LoVo (cell line): ENCODE measurements around the gene CPB2.

Source experiments
- DNase-seq: peaks from one replicate; pipeline ENCODE4 v3.0.0-alpha.2; 2016; ENCODE audit warnings: low spot score

The CPB2 gene

DNA sequence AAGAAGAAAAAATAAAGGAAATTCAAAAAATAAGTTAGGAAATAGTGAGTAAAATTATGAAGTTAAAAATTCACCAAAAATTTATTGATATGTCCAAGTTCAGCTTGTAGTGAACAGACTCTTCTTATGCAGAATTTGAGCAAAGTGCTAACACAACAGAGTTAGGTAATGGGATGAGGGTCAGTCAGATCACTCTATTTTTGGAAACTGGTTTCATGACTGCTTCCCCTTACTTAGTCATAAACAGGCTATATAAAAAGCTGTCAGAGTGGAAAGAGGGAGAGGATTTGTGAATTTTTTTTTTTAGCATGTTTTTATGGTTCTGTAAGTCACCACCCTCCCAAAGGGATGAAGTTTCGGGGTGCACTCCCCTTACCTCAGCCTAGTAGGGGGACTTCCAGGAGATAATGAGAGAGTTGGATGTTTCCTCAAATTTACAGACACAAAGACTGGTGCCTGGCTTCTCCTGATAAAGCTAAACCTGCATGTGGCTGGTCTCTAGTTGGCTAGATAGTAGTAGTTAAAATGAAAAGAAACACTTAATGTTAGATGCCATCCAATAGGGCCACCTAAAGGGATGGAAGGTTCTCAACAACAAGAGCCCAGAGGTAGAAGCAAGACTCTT, 4.5 kb downstream of the CPB2 start:
- no peak for DNase-seq

DNA sequence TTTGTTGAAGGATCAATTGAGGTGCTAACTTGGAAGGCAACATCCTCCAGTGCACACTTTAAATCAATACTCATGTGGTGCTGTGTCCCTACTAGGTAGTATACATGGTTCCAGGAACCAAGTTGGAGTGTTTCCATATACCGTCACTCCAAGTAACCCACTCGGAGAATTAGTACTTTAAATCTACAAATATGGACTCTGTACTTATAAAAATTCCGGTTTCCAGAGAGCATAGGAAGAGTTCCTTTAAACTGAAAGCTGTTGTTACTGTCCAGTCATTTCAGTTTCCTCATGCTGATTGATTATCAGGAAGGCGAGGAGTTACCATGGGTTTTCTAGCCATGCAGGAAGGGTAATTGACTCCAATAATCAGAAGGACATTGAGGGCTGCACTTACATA, 7.2 kb downstream of the CPB2 start:
- DNase-seq, result no peak

DNA sequence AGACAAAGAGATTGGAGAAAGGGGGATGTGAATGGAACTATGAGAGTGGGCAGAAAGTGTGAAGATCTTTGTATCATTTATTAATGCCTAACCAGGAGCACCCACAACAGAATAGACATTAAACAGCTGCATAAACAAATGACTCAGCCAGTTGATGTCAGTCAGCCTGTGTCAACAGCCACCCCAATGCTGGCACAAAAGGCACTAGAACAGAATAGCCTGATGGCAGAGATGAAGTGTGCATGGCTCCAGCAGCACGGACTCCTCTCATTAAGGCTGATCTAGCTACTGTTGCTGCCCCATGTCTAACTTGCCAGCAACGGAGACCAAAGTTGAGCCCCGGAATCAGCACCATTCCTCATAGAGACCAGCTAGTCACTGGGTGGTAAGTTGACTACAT, 7.8 kb downstream of the CPB2 start:
- DNase-seq, result no peak

DNA sequence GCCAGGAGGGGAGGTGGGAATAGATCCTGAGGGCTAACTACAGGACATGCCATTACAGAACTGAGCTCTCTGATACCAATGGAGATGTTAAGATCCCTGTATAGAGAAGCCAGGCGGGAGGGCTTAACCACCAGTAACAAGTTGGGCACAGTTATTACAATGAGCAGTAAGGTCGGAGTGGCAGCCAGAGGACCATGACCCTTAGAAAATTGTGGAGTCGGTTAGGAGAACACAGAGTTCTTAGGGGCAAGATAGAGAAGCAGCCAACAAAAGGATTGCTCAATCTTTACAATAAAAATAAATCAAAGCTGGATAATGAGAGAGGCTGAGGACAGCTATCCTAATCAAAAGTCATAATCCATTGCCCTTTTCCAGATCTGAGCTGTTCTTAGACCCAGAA, 10.4 kb downstream of the CPB2 start:
- DNase-seq, result no peak

DNA sequence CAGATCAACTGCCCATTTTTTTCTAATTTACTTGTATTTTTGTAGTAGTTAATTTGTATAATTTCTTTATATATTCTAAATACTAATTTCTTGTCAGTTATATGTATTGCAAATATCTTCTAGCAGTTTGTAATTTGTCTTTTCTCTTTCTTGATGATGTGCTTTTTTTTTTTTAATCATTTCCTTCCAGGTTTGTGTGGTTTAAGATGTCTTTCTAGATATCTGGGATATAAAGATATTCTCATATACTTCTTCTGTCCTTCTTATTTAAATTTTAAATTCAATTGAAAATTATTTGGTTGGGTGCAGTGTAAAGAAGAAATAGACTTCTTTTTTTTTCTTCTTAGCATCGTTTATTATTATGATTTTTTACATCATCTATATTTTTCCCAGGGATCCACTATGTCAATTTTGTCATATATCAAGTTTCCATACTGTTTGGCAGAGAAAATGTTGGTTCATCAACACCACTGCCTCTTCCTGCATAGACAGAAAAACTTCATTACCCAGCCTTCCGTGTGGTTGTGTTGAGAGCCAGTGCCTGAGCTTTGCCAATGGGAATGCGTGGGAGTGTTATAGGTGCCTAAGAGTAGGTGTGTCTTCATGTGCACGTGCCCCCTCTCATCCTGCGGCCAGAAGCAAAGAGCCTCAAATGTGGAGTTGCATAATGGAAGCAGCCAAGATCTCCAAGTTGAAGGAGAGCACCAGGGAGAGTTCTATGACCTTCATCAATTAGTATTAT, 15.8 kb downstream of the CPB2 start:
- DNase-seq, result no peak

DNA sequence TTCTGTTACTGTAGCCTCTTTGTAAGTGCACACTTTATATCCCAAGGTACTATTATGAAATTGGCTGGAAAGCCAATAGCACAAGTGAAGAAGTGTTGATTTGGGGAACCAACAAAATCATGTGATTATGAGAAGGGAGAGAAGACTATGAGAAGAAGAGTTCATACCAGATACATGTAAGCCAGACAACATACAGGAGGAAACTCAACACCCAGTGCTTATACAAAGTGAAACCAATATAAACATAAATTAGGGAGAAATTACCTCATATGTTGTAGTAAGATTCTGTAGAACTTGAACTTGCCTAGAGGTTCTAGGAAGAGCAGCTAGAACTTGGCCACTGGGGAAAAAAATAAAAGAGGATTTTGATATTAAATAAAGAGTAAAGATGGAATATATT, 17.4 kb downstream of the CPB2 start:
- no peak for DNase-seq

DNA sequence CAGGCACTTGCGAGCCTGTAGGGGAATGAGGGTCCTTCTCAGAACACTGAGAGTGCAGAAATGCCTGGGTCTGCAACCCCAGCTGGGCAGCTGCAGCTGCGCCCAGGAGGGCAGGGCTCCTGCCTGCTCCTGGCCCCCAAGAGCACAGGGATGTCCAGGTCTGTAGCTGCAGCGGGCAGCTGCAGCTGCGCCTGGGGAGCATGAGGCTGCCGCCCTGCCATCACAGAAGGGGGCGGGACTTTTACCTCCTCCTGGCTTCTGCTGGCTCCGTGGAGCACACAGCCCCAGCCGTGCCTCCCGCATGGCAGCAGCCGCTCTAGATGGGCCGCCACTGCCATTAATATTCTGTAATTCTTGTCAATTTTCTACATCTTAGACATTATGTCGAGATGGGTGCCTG, 17.8 kb downstream of the CPB2 start:
- no peak for DNase-seq

DNA sequence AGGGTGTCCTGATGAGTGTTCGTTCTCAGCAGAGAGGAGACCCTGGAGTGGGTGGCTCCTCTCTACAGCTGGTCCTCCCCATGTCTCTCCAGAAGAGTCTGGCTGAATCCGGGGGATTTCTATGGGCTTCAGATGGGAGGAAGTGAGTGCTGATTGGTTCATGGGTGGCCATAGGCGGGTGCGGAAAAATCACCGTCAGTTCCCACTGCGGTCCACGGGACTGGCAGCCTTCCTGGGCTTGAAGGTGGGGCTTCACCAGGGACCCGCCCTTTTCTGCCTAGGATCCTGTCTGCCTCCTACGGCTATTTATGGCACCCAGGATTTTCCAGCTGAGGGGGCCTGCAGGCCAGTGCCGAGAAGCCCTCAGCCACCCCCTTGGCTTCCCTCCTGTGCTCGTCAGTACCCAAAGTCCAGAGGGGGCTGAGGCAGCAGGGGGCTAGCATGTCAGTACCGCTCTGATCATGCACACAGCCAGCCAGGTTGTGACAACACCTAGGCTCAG, 18.4 kb downstream of the CPB2 start:
- no peak for DNase-seq

DNA sequence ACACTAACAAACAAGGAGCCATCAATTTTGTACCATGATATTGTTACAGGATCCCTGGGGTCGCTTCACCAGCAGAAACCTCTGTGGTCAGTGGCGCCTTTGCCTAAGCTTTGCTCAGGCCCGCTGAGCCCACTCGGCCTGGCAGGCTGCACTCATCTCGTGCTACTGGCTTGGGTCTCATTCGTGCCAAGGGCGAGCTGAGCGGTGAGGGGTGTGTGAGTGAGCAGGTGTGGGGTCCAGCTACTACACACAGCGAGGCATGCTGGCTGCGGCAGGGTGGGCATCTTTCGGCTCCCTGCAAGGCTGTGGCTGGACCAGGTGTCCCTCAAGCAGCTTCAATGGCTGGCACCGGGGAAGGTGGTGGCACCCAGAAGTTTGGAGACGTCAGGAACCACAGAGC, 19.1 kb downstream of the CPB2 start:
- DNase-seq, result no peak

DNA sequence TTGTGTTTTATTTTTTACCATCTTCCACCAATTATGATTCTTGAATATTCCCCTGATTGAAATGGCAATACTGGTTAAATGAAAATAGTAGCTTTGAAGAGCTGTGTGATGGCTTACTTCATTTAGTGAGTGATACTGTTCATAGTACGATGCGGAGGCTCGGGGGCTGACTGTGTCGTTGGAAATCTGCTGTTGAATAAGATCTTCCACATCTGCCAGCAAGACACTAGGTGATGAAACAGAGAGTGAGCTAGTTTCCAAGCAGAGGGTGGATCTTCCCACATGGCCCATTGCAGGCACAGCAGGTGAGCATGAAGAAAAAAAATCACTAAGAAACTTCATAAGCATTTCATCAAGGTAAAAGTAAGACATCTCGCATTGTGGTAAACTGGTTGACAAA, 22.5 kb downstream of the CPB2 start:
- no peak for DNase-seq

DNA sequence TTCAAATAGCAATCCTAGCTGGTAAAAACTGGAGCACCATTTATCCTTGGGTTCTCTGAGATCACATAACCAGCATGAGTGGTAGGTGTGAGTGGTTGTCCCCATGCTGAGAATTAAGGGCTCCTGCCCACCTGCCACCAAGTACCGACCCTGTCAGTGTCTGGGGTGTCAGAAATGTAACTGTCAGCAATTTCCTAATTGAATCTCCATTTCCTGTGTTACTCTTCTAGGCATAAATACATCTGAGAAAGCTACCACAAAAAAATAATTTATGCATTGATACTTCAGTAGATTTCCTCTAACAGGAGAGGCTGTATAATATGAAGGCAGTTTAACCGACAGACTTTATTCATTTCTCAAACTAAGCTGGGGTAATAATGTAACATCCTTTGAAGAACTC, 25.1 kb downstream of the CPB2 start:
- DNase-seq, result no peak

DNA sequence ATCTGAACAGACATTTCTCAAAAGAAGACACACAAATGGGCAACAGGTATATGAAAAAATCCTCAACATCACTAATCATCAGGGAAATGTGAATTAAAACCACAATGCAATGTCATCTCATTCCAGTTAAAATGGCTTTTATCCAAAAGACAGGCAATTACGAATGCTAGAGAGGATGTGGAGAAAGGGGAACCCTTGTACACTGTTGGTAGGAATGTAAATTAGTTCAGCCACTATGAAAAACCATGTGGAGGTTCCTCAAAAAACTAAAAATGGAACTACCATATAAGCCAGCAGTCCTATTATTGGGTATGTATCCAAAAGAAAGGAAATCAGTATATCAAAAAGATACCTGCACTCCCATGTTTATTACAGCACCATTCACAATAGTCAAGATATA, 27.6 kb downstream of the CPB2 start:
- no peak for DNase-seq

DNA sequence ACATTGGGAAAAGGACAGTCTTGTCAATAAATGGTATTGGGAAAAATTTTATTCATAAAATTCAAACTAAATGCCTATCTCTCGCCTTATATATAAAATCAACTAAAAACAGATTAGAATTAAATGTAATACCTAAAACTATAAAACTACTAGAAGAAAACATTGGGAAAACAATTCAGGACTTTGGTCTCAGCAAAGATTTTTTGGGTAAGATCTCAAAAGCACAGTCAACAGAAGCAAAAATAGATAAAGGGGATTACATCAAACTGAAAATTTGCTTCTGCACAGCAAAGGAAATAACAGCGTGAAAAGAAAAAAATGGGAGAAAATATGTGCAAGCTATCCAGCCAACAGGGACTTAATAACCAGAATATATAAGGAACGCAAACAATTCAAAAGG, 28.0 kb downstream of the CPB2 start:
- DNase-seq, result no peak

DNA sequence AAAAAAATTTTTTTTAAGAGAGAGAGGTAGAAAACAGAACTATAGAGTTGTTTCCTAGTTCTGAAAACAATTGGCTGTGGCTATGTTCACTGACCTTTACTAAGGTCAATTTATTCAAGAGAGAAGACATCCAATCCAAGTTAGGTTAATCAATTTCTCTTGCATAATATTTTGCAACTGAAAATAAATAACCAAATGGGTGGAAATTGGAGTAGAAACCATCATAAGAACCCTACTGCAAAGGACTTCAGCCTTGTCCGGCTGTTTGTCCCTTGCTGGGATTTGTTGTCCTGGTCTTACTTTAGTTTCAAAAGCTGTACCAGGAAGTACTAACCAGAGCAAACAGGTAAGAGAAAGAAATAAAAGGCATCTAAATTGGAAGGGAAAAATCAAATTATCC, 29.0 kb downstream of the CPB2 start:
- DNase-seq, result no peak

DNA sequence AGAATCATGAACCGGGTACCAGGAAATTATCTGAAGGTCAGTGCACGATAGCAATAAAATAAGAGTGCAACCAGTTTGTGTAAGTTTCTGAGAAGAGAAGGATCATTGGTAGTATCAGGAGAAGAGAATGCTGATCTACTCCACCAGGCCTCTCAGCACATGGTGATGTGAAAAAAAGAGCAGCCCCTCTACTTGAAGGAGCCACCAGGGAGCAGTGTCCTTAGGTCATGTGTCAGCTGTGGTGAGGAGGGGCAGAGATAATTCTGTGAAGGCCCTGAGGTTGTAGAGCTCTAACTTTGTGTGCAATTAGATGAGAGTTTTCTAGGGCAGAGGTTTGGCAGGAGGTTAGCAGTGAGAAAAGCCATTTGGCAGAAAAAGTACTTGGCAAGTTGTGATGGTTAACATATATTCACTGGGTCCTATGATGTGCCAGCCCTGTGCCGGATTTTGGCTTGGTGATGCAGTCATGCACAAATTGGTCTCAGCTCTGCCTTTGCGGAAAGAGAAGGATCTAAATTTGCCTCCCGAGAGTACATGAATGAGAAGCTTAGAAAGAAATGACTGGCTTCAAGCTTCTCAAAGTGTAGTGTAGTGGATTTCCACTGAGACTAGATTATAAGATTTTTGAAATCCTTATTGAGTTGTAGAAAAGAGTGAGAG, 33.1 kb downstream of the CPB2 start:
- no peak for DNase-seq

DNA sequence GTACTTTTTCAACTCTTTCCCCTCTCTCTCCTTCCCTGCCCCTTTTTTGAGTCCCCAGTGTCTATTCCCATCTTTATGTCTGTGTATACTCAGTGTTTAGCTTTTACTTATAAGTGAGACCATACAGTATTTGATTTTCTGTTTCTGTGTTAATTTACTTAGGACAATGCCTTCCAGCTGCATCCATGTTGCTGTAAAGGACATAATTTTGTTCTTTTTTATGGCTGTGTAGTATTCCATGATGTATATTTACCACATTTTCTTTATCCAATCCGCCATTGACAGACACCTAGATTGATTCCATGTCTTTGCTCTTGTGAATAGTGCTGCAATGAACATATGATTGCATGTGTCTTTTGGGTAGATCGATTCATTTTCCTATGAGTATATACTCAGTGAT, 41.5 kb downstream of the CPB2 start:
- DNase-seq, result no peak

DNA sequence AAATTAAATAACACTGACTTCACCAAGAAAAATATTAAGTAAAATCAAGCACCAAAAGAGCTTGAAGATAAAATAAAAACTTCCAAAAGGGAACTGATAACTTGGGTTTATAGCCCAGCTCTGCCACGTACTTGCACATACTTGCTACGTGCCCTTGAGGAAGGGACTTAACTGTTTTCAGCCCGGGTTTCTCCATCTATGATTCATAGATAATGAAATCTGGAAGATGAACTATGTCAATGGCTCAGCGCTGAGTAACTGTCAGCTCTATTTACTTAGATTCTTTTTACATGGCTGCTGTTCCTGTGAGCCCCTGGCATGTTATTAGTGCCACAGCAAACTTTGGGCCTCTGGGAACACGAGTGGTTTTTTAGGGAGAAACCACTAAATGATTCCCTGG, 42.6 kb downstream of the CPB2 start:
- DNase-seq, result no peak

DNA sequence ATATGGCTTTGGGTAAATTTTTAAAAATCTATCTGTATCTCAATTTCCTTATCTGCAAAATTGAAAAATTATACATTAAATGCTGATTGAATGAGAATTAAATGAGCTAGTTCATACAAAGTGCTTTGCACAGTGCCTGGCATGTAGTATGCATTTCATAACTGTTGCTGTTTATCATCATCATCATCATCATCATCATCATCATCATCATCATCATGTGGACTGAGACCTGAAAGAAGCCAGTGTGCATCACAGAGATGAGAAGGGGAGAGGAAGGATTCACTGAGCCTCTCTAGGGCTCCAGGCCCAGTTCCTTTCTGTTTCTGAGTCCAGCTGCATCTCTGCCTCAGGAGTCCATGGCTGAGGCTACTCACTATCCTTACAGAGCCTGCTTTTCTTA, 45.4 kb downstream of the CPB2 start:
- DNase-seq, result no peak

DNA sequence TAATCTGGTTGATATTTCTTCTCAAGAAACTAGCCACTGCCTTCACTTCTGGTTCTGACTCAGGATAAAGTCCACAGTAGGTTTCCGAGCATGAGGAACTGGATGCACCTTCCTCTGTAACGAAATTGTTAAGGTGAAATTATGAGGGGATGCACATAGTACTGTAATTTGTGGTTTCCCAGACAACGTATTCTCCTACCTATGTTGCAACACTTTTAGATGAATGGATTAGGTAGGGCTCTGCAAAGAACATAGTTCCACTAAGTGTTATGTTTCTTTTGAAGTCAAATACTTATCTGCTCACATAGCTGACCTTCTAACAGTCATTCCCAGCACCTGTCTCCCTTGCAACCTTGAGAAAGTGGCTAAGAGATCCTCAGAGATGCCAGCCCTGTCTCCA, 46.6 kb downstream of the CPB2 start:
- no peak for DNase-seq

DNA sequence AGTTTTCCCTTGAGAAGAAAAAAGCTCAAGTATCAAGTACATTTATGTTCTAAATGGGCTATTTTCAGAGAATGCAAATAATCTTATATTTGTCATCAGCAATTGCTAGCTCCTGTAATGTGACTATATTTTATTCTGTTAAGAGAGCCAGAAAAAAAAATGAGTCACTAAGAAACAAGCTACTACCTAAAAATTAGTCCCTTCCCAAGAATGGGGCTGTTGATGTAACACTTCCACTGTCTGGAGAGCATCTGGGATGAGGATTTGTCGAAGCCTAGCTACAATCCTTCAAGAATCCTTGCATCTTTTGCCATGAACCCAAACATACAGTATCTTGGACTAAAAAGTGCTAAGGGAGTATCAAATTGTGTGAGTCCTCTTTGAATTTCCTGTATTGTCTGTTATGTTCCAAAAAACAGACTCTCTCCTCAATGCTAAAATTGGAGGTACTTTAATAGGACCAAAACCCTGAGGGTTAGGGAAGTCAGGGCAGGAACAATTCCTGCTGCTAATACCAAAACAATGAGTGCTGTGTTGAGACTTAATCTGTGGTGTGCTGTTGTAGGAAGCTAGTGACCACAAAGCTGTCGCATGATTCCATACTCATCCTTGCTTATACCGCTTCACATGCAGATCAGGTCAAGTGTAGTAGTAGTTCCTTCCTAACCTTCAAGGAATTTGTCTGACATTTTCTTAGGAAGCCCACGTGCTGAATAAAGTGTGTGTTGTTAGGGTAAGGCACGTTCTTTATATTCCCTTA, 47.4 kb downstream of the CPB2 start:
- DNase-seq, result no peak

DNA sequence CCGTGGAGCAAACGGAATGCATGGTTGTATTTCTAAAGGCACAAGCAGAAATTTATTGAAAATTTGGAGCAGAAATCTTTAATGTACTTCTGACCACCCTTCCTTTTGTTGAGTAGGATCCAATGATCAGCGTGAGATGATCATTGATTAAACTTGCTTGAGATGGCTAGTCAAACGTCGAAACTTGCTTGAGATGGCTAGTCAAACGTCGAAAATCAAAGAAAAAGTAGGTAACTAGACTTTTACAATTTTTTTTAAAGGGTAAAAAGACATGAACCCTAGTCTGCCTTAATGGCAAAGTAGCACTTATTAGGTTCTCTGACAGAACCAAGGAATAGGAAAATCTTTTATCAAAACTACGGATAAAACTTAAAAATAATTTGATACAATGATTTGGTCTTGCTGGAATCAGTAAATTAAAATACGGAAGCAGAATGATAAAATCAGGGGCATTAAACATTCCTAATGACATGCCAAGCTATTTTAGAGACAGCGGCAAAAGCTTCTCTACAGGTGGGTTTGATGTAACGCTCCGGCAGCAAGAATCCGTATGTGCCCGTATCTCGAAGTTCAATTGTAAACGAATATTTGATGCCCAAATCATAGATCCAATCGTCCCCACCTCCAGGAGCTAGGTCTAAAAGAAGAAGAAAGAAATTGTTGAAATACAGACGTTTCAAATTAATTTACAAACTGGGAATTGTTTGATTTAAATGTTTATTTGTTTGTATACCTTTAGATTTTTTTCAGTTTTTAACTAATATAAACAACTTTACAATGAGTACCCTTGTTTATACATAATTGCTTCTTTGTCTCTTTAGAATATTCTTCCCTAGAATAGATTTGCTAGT, 51.4 kb downstream of the CPB2 start:
- DNase-seq, result no peak
